ENCODE data around the gene NAMPT.

NAMPT gene

GRCh38 chr7:106270122-106270977, 14.4 kb downstream of the NAMPT start:
- H3K27ac ChIP-seq, result no peak overlapping the region
- TF ChIP-seq ZFX (IDR thresholded peaks at IDR 0.05; ENCODE audit: borderline replicate concordance), result no peak
- no peak for TF ChIP-seq CTCF (IDR thresholded peaks at IDR 0.05)

- TF ChIP-seq ZFX (IDR thresholded peaks at IDR 0.05; ENCODE audit: borderline replicate concordance), result no peak
- TF ChIP-seq CTCF (IDR thresholded peaks at IDR 0.05), result no peak
- no peak overlapping the region for H3K27ac ChIP-seq
Measured at GRCh38 chr7:106269254-106269961, 15.4 kb downstream of the NAMPT start.

GRCh38 chr7:106265133-106265532, 19.6 kb downstream of the NAMPT start:
- no peak overlapping the region for H3K27ac ChIP-seq

GRCh38 chr7:106262221-106262881, 22.4 kb downstream of the NAMPT start:
- no peak for TF ChIP-seq ZFX (IDR thresholded peaks at IDR 0.05; ENCODE audit: borderline replicate concordance)
- H3K27ac ChIP-seq, result no peak overlapping the region

More at GRCh38 chr7:106265133-106265532, 19.6 kb downstream of the NAMPT start:
- no peak for TF ChIP-seq CTCF (IDR thresholded peaks at IDR 0.05)
- no peak for TF ChIP-seq ZFX (IDR thresholded peaks at IDR 0.05; ENCODE audit: borderline replicate concordance)

GRCh38 chr7:106260136-106260561, 24.6 kb downstream of the NAMPT start:
- TF ChIP-seq CTCF (IDR thresholded peaks at IDR 0.05) (no peak), ZFX (IDR thresholded peaks at IDR 0.05; ENCODE audit: borderline replicate concordance) (no peak)
- no peak overlapping the region for H3K27ac ChIP-seq

GRCh38 chr7:106258789-106259188, 26.0 kb downstream of the NAMPT start:
- H3K27ac ChIP-seq, result no peak overlapping the region

More at GRCh38 chr7:106258789-106259188, 26.0 kb downstream of the NAMPT start:
- TF ChIP-seq ZFX (IDR thresholded peaks at IDR 0.05; ENCODE audit: borderline replicate concordance), result no peak
- TF ChIP-seq CTCF (IDR thresholded peaks at IDR 0.05), result no peak
